Measurements from ENCODE around the gene ERAP2. TPM values are rescaled to one million over a fixed set of nuclear protein-coding genes. Genes with fewer than 3 reads are reported as not detected.

ERAP2 gene
- polyA plus RNA-seq (2013, experiment 1 of 2): 0.03 TPM
- 0.03 TPM for polyA plus RNA-seq (2013, experiment 2 of 2)

- H3K56ac ChIP-seq (ENCODE audit: low read length): peak within 1 kb of the TSS; percentile 53
- peak; percentile 41 for DNase-seq
- WGBS (ENCODE audit: extremely low coverage, insufficient coverage, low lambda C conversion rate): no CpG with 5 or more reads among the region's 6 CpGs
These were observed at the start of gene ERAP2 for GRCh38 chr5:96876292-96876850. ERAP2 (plus strand) TSS chr5:96876500; CDS start chr5:96879686, 3,186 bp downstream.

GRCh38 chr5:96829297-96829696, 47.0 kb upstream of the ERAP2 start:
- WGBS (ENCODE audit: extremely low coverage, insufficient coverage, low lambda C conversion rate): no CpG with 5 or more reads among the region's 6 CpGs
- H3K27ac ChIP-seq (ENCODE audit: low read depth, low read length): no peak overlapping the region
- H3K79me1 ChIP-seq (ENCODE audit: low read length): no peaks in the 10 kb centered on the region

More at GRCh38 chr5:96876292-96876850, at the start of gene ERAP2:
- no peaks in the 10 kb centered on the region for H3K79me2 ChIP-seq (ENCODE audit: control insufficient read depth, insufficient read depth, low read length)
- H4K5ac ChIP-seq (ENCODE audit: low read length): no peak within 1 kb of the TSS
- H3K4me1 ChIP-seq (ENCODE audit: control insufficient read depth, low read depth, low read length): peaks cover 9% of the 10 kb centered on the region
- no peak within 1 kb of the TSS for H3K4me3 ChIP-seq (ENCODE audit: low read length)
- no peak within 1 kb of the TSS for H2BK15ac ChIP-seq (replicated peaks; ENCODE audit: low read depth)
- H3K27ac ChIP-seq (ENCODE audit: low read depth, low read length): no peak within 1 kb of the TSS
- H3K36me3 ChIP-seq (ENCODE audit: control insufficient read depth, insufficient read depth, low read length): no peaks in the 10 kb centered on the region
- no peak within 1 kb of the TSS for H4K8ac ChIP-seq (ENCODE audit: low read depth, low read length)
- no peak within 1 kb of the TSS for H3K18ac ChIP-seq (ENCODE audit: low read length)
- no peak within 1 kb of the TSS for H2BK120ac ChIP-seq (ENCODE audit: low read depth, low read length)
- H3K79me1 ChIP-seq (ENCODE audit: low read length): no peaks in the 10 kb centered on the region
- no peak within 1 kb of the TSS for H2BK5ac ChIP-seq (ENCODE audit: low read length)
- no peak within 1 kb of the TSS for H3K4me2 ChIP-seq (ENCODE audit: low read length)
- no peak within 1 kb of the TSS for H2AK5ac ChIP-seq (ENCODE audit: low read length)
- no peaks in the 10 kb centered on the region for H3K27me3 ChIP-seq (ENCODE audit: insufficient read depth, low read length, poor library complexity)
- H3K4ac ChIP-seq (ENCODE audit: low read depth, low read length): no peak within 1 kb of the TSS
- no peak within 1 kb of the TSS for H3K9ac ChIP-seq (ENCODE audit: low read length)
- H3K23ac ChIP-seq (ENCODE audit: low read length): no peak within 1 kb of the TSS

GRCh38 chr5:96834016-96834415, 42.3 kb upstream of the ERAP2 start:
- H2AK5ac ChIP-seq (ENCODE audit: low read length): no peak overlapping the region
- no peaks in the 10 kb centered on the region for H3K79me2 ChIP-seq (ENCODE audit: control insufficient read depth, insufficient read depth, low read length)
- no peak overlapping the region for H3K23ac ChIP-seq (ENCODE audit: low read length)
- H3K4ac ChIP-seq (ENCODE audit: low read depth, low read length): no peak overlapping the region
- no peaks in the 10 kb centered on the region for H3K36me3 ChIP-seq (ENCODE audit: control insufficient read depth, insufficient read depth, low read length)
- no peak overlapping the region for H4K8ac ChIP-seq (ENCODE audit: low read depth, low read length)
- no peaks in the 10 kb centered on the region for H3K27me3 ChIP-seq (ENCODE audit: insufficient read depth, low read length, poor library complexity)
- no peaks in the 10 kb centered on the region for H3K4me1 ChIP-seq (ENCODE audit: control insufficient read depth, low read depth, low read length)
- H3K9ac ChIP-seq (ENCODE audit: low read length): no peak overlapping the region
- H3K79me1 ChIP-seq (ENCODE audit: low read length): no peaks in the 10 kb centered on the region
- no peak overlapping the region for H3K4me3 ChIP-seq (ENCODE audit: low read length)
- no peak overlapping the region for H2BK15ac ChIP-seq (replicated peaks; ENCODE audit: low read depth)
- H2BK5ac ChIP-seq (ENCODE audit: low read length): no peak overlapping the region
- no peak overlapping the region for H3K56ac ChIP-seq (ENCODE audit: low read length)
- WGBS (ENCODE audit: extremely low coverage, insufficient coverage, low lambda C conversion rate): no CpG with 5 or more reads among the region's 3 CpGs
- H4K5ac ChIP-seq (ENCODE audit: low read length): no peak overlapping the region
- H3K4me2 ChIP-seq (ENCODE audit: low read length): no peak overlapping the region
- no peak overlapping the region for H3K18ac ChIP-seq (ENCODE audit: low read length)
- no peak overlapping the region for H2BK120ac ChIP-seq (ENCODE audit: low read depth, low read length)
- DNase-seq: no peak
- H3K27ac ChIP-seq (ENCODE audit: low read depth, low read length): no peak overlapping the region

More at GRCh38 chr5:96829297-96829696, 47.0 kb upstream of the ERAP2 start:
- Histone ChIP-seq H3K9ac (ENCODE audit: low read length) (no peak overlapping the region), H3K18ac (ENCODE audit: low read length) (no peak overlapping the region), H3K4me3 (ENCODE audit: low read length) (no peak overlapping the region), H2BK120ac (ENCODE audit: low read depth, low read length) (no peak overlapping the region), H2BK5ac (ENCODE audit: low read length) (no peak overlapping the region), H3K36me3 (ENCODE audit: control insufficient read depth, insufficient read depth, low read length) (no peaks in the 10 kb centered on the region), H4K8ac (ENCODE audit: low read depth, low read length) (no peak overlapping the region), H3K27me3 (ENCODE audit: insufficient read depth, low read length, poor library complexity) (no peaks in the 10 kb centered on the region), H3K56ac (ENCODE audit: low read length) (no peak overlapping the region), H2AK5ac (ENCODE audit: low read length) (no peak overlapping the region), H3K79me2 (ENCODE audit: control insufficient read depth, insufficient read depth, low read length) (no peaks in the 10 kb centered on the region), H2BK15ac (replicated peaks; ENCODE audit: low read depth) (no peak overlapping the region), H3K4me2 (ENCODE audit: low read length) (no peak overlapping the region), H3K4ac (ENCODE audit: low read depth, low read length) (no peak overlapping the region), H3K23ac (ENCODE audit: low read length) (no peak overlapping the region), H3K4me1 (ENCODE audit: control insufficient read depth, low read depth, low read length) (no peaks in the 10 kb centered on the region), H4K5ac (ENCODE audit: low read length) (no peak overlapping the region)
- no peak for DNase-seq

- Histone ChIP-seq H3K27ac (ENCODE audit: low read depth, low read length) (no peak overlapping the region), H4K8ac (ENCODE audit: low read depth, low read length) (no peak overlapping the region), H2BK15ac (replicated peaks; ENCODE audit: low read depth) (no peak overlapping the region), H3K4me3 (ENCODE audit: low read length) (no peak overlapping the region), H3K4me1 (ENCODE audit: control insufficient read depth, low read depth, low read length) (no peaks in the 10 kb centered on the region), H4K5ac (ENCODE audit: low read length) (no peak overlapping the region), H3K9ac (ENCODE audit: low read length) (no peak overlapping the region), H3K4me2 (ENCODE audit: low read length) (no peak overlapping the region), H3K4ac (ENCODE audit: low read depth, low read length) (no peak overlapping the region), H3K18ac (ENCODE audit: low read length) (no peak overlapping the region), H3K36me3 (ENCODE audit: control insufficient read depth, insufficient read depth, low read length) (no peaks in the 10 kb centered on the region), H2BK120ac (ENCODE audit: low read depth, low read length) (no peak overlapping the region), H3K27me3 (ENCODE audit: insufficient read depth, low read length, poor library complexity) (no peaks in the 10 kb centered on the region), H3K79me2 (ENCODE audit: control insufficient read depth, insufficient read depth, low read length) (no peaks in the 10 kb centered on the region), H3K79me1 (ENCODE audit: low read length) (no peaks in the 10 kb centered on the region), H3K56ac (ENCODE audit: low read length) (no peak overlapping the region), H2BK5ac (ENCODE audit: low read length) (no peak overlapping the region), H2AK5ac (ENCODE audit: low read length) (no peak overlapping the region), H3K23ac (ENCODE audit: low read length) (no peak overlapping the region)
- DNase-seq: no peak
- WGBS (ENCODE audit: extremely low coverage, insufficient coverage, low lambda C conversion rate): no CpG with 5 or more reads among the region's 2 CpGs
These were observed 40.5 kb upstream of the ERAP2 start for GRCh38 chr5:96835791-96836191.

- H3K4me2 ChIP-seq (ENCODE audit: low read length): no peak overlapping the region
- H3K23ac ChIP-seq (ENCODE audit: low read length): no peak overlapping the region
- H2BK15ac ChIP-seq (replicated peaks; ENCODE audit: low read depth): no peak overlapping the region
- no peak for DNase-seq
- H3K36me3 ChIP-seq (ENCODE audit: control insufficient read depth, insufficient read depth, low read length): no peaks in the 10 kb centered on the region
- WGBS (ENCODE audit: extremely low coverage, insufficient coverage, low lambda C conversion rate): no CpG with 5 or more reads among the region's 1 CpG
- no peak overlapping the region for H3K4me3 ChIP-seq (ENCODE audit: low read length)
- H2AK5ac ChIP-seq (ENCODE audit: low read length): no peak overlapping the region
- H2BK5ac ChIP-seq (ENCODE audit: low read length): no peak overlapping the region
- no peak overlapping the region for H3K27ac ChIP-seq (ENCODE audit: low read depth, low read length)
- H3K27me3 ChIP-seq (ENCODE audit: insufficient read depth, low read length, poor library complexity): no peaks in the 10 kb centered on the region
- H3K4me1 ChIP-seq (ENCODE audit: control insufficient read depth, low read depth, low read length): no peaks in the 10 kb centered on the region
- H4K5ac ChIP-seq (ENCODE audit: low read length): no peak overlapping the region
- H3K9ac ChIP-seq (ENCODE audit: low read length): no peak overlapping the region
- no peak overlapping the region for H4K8ac ChIP-seq (ENCODE audit: low read depth, low read length)
- no peak overlapping the region for H3K18ac ChIP-seq (ENCODE audit: low read length)
- no peak overlapping the region for H3K4ac ChIP-seq (ENCODE audit: low read depth, low read length)
- no peaks in the 10 kb centered on the region for H3K79me1 ChIP-seq (ENCODE audit: low read length)
- no peaks in the 10 kb centered on the region for H3K79me2 ChIP-seq (ENCODE audit: control insufficient read depth, insufficient read depth, low read length)
- no peak overlapping the region for H2BK120ac ChIP-seq (ENCODE audit: low read depth, low read length)
- H3K56ac ChIP-seq (ENCODE audit: low read length): no peak overlapping the region
These were observed 39.5 kb upstream of the ERAP2 start for GRCh38 chr5:96836817-96837216.

- Histone ChIP-seq H2AK5ac (ENCODE audit: low read length) (no peak overlapping the region), H3K4me3 (ENCODE audit: low read length) (no peak overlapping the region), H2BK120ac (ENCODE audit: low read depth, low read length) (no peak overlapping the region), H3K79me2 (ENCODE audit: control insufficient read depth, insufficient read depth, low read length) (no peaks in the 10 kb centered on the region), H2BK5ac (ENCODE audit: low read length) (no peak overlapping the region), H3K4ac (ENCODE audit: low read depth, low read length) (no peak overlapping the region), H3K9ac (ENCODE audit: low read length) (no peak overlapping the region), H3K27me3 (ENCODE audit: insufficient read depth, low read length, poor library complexity) (no peaks in the 10 kb centered on the region), H2BK15ac (replicated peaks; ENCODE audit: low read depth) (no peak overlapping the region), H3K4me1 (ENCODE audit: control insufficient read depth, low read depth, low read length) (no peaks in the 10 kb centered on the region), H4K8ac (ENCODE audit: low read depth, low read length) (no peak overlapping the region), H3K79me1 (ENCODE audit: low read length) (no peaks in the 10 kb centered on the region), H3K27ac (ENCODE audit: low read depth, low read length) (no peak overlapping the region), H4K5ac (ENCODE audit: low read length) (no peak overlapping the region), H3K23ac (ENCODE audit: low read length) (no peak overlapping the region), H3K56ac (ENCODE audit: low read length) (no peak overlapping the region), H3K18ac (ENCODE audit: low read length) (no peak overlapping the region), H3K4me2 (ENCODE audit: low read length) (no peak overlapping the region), H3K36me3 (ENCODE audit: control insufficient read depth, insufficient read depth, low read length) (no peaks in the 10 kb centered on the region)
- DNase-seq: no peak
- no CpG with 5 or more reads among the region's 14 CpGs for WGBS (ENCODE audit: extremely low coverage, insufficient coverage, low lambda C conversion rate)
These were observed 39.0 kb upstream of the ERAP2 start for GRCh38 chr5:96837303-96837702.

Data from mesendoderm (in vitro differentiated cells).